Measurements from ENCODE around the gene NIPSNAP3A.

The NIPSNAP3A gene

GRCh38 chr9:104778802-104779201, 31.3 kb downstream of the NIPSNAP3A start:
- DNase-seq (ENCODE audit: low read depth): no peak
- TF ChIP-seq CTCF (conservative IDR thresholded peaks at IDR 0.05; ENCODE audit: control insufficient read depth, insufficient read depth, low read depth, low read length): no peak
- no peak overlapping the region for H3K4me3 ChIP-seq (ENCODE audit: control insufficient read depth, low read depth, low read length)

GRCh38 chr9:104779334-104779733, 31.9 kb downstream of the NIPSNAP3A start:
- DNase-seq (ENCODE audit: low read depth): no peak

GRCh38 chr9:104779946-104780535, 32.6 kb downstream of the NIPSNAP3A start:
- no peak for DNase-seq (ENCODE audit: low read depth)
- H3K4me3 ChIP-seq (ENCODE audit: control insufficient read depth, low read depth, low read length): no peak overlapping the region
- no peak for TF ChIP-seq CTCF (conservative IDR thresholded peaks at IDR 0.05; ENCODE audit: control insufficient read depth, insufficient read depth, low read depth, low read length)

More at GRCh38 chr9:104779334-104779733, 31.9 kb downstream of the NIPSNAP3A start:
- TF ChIP-seq CTCF (conservative IDR thresholded peaks at IDR 0.05; ENCODE audit: control insufficient read depth, insufficient read depth, low read depth, low read length): no peak
- H3K4me3 ChIP-seq (ENCODE audit: control insufficient read depth, low read depth, low read length): no peak overlapping the region

GRCh38 chr9:104780796-104781395, 33.4 kb downstream of the NIPSNAP3A start:
- DNase-seq (ENCODE audit: low read depth): peak; percentile 56
- no peak overlapping the region for H3K4me3 ChIP-seq (ENCODE audit: control insufficient read depth, low read depth, low read length)
- TF ChIP-seq CTCF (conservative IDR thresholded peaks at IDR 0.05; ENCODE audit: control insufficient read depth, insufficient read depth, low read depth, low read length): peak; percentile 55

- TF ChIP-seq CTCF (conservative IDR thresholded peaks at IDR 0.05; ENCODE audit: control insufficient read depth, insufficient read depth, low read depth, low read length): no peak
- no peak overlapping the region for H3K4me3 ChIP-seq (ENCODE audit: control insufficient read depth, low read depth, low read length)
- peak; percentile 6 for DNase-seq (ENCODE audit: low read depth)
These were observed 36.1 kb downstream of the NIPSNAP3A start for GRCh38 chr9:104783588-104783987.

- no peak for TF ChIP-seq CTCF (conservative IDR thresholded peaks at IDR 0.05; ENCODE audit: control insufficient read depth, insufficient read depth, low read depth, low read length)
- no peak for DNase-seq (ENCODE audit: low read depth)
- no peak overlapping the region for H3K4me3 ChIP-seq (ENCODE audit: control insufficient read depth, low read depth, low read length)
These were observed 36.6 kb downstream of the NIPSNAP3A start for GRCh38 chr9:104784098-104784497.
